MM.1S (cell line): ENCODE measurements around the gene IL11RA.
A peak's percentile ranks its signal among the peaks of the same experiment; 100 is the strongest.

Experiments
- EZH2phosphoT487 ChIP-seq: fragments of 300-600 bp; sonication (generic); IDR thresholded peaks from 2 replicates; pipeline ENCODE4 v1.6.1; 2018; ENCODE audit warnings: antibody characterized with exemption, low read length
- TF ChIP-seq, protein P1 (sequence below): fragments of 300-600 bp; sonication (generic); IDR thresholded peaks from 2 replicates; pipeline ENCODE4 v1.5.1; 2016; ENCODE audit warnings: antibody characterized with exemption, low read length, mixed read lengths

- TF ChIP-seq, protein P1, sequence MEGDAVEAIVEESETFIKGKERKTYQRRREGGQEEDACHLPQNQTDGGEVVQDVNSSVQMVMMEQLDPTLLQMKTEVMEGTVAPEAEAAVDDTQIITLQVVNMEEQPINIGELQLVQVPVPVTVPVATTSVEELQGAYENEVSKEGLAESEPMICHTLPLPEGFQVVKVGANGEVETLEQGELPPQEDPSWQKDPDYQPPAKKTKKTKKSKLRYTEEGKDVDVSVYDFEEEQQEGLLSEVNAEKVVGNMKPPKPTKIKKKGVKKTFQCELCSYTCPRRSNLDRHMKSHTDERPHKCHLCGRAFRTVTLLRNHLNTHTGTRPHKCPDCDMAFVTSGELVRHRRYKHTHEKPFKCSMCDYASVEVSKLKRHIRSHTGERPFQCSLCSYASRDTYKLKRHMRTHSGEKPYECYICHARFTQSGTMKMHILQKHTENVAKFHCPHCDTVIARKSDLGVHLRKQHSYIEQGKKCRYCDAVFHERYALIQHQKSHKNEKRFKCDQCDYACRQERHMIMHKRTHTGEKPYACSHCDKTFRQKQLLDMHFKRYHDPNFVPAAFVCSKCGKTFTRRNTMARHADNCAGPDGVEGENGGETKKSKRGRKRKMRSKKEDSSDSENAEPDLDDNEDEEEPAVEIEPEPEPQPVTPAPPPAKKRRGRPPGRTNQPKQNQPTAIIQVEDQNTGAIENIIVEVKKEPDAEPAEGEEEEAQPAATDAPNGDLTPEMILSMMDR, result peak; percentile 97
- TF ChIP-seq EZH2phosphoT487, result no peak
These were observed 50.1 kb downstream of the IL11RA start for GRCh38 chr9:34701769-34702736.
